NCI-H146 treated with DMSO at 0.1 percent for 48 hours (cell line): ENCODE results near the gene ANO7.
"Not testable (repeated sequence)": the region's sequence is repeated elsewhere in the genome, so short reads cannot be mapped to it uniquely, and the experiment has no call there.

Experiments used
- DNase-seq: peaks from one replicate; lab custom pipeline; 2025; ENCODE audit not compliant: unreplicated experiment; lab: John Stamatoyannopoulos, UW

ANO7 gene

DNA sequence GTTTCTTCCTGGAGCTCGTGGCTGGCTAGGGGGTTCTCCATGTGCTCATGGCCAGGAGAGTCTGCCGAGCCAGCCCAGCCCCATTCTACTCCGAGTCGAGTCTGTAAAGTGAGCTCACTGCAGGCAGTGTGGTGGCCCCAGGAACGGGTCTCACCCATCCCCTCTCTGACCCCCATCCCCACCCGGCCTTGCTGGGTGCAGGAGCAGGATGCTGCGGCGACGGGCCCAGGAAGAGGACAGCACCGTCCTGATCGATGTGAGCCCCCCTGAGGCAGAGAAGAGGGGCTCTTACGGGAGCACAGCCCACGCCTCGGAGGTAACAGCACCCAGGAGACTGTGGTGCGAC is 1.4 kb downstream of the ANO7 start:
- DNase-seq = no peak

DNA sequence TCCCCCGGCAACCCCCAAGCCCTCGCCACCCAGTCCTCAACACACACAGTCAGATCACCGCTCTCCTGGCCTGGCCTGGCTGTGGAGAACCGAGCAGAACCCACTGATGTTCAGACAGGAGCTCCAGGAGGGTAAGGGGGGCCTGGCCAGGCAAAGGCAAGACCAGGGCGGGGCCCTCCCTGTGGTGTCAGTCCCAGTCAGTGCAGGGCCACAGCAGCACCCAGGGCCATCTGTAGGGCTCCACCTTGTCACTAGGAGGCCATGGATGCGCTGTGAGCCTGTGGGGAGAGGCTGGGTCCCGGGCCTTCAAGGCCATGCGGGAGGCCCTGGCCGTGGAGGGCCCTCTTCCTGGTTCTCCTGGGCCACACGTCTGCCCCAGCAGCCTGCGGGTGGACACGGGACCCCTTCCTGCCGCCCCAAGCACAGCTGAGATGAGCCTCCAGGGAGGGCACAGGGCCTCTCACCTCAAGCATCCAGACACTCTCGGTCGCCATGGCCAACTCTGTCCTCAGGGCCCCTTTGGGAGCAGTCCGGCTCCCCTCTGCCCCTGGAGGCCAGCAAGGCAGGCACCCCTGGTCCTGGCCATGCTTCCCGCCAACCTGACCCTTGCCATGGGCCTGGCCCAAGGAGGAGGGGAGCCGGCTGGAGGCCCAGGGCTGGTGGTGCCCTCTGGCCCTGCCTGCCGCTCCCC is 2.0 kb downstream of the ANO7 start:
- DNase-seq = no peak

DNA sequence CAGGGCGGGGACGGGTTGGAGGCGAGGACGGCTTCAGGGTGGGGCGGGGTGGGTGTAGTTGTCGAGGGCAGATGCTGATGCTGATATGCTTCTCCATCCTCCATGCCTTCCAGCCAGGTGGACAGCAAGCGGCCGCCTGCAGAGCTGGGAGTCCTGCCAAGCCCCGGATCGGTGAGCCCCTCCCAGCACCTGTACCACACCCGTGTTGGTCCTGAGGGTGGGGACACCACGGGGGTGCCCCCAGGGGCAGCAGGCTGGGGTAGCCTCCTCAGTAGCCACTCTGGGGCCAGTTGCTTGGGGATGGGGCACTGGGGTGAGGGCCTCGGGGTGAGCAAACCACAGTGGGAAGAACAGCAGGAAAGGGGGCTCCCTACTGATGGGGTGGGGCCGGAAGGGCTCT is 2.6 kb downstream of the ANO7 start:
- peak; percentile 21 for DNase-seq

DNA sequence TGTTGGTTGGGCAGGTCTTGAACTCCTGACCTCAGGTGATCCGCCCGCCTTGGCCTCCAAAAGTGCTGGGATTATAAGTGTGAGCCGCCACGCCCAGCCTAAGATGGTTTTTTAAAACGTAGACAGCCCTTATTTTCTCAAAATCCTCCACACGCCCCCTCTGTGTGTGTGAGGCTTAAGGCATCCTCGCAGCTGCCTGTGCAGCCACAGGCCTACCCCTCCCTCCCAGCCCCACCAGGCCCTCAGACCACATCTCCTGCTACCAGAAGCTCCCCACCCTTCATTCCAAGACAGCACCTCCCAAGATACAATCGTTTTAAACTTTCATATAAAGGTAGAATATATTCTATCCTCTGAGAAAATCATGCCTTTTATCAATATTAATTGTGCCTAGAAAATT is 4.8 kb downstream of the ANO7 start:
- no peak for DNase-seq

DNA sequence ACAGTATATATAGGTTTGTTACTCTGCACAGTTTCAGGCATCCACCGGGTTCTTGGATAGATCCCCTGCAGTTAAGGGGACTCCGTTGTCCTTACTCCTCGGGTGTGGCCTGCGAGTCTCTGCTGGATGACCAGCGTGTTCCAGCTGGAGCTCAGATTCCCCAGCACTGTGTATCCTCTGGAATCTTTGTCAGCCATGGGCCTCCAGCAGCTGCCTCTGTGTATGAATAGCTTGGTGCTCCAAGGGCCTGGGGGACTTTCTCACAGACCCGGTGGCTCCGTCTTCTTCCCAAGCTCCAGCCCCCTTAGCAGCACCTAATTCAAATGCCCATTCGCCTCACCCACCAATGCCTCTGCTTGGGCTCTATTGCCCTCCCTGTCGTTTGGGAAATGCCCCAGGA is 6.3 kb downstream of the ANO7 start:
- no peak for DNase-seq

DNA sequence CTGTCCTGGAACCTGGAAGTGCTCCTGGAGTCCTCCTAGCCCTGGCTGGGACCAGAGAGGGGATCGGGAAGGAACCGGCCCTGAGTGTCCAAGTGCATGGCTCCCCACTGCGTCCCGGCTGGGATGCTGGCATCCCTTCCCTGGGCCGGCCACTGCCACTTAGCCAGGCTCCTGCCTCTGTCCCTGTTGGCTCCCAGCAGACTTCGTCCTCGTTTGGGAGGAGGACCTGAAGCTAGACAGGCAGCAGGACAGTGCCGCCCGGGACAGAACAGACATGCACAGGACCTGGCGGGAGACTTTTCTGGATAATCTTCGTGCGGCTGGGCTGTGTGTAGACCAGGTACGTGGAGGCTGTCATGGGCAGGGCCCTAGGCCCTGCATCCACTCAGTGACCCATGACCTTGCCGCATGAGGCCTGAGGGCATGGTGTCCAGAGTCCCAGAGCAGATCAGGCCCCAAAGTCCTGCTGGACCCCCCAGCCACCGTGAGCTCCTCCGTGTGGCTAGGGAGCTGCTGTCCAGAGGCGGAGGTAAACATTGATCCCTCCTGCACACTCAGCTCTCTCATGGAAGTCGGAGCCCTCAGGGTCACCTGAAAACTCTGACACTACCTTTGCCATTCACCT is 7.1 kb downstream of the ANO7 start:
- DNase-seq = no peak

DNA sequence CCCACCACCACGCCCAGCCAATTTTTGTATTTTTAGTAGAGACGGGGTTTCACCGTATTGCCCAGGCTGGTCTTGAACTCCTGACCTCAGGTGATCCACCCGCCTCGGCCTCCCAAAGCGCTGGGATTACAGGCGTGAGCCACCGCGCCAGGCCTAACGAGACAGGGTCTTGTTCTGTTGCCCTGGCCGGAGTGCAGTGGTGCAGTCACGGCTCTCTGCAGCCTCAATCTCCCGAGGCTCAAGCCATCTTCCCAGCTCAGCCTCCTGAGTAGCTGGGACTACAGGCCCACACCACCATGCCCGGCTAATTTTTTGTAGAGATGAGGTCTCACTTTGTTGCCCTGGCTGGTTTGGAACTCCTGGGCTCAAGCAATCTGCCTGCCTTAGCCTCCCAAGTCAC is 8.8 kb downstream of the ANO7 start:
- DNase-seq = not testable (repeated sequence)

DNA sequence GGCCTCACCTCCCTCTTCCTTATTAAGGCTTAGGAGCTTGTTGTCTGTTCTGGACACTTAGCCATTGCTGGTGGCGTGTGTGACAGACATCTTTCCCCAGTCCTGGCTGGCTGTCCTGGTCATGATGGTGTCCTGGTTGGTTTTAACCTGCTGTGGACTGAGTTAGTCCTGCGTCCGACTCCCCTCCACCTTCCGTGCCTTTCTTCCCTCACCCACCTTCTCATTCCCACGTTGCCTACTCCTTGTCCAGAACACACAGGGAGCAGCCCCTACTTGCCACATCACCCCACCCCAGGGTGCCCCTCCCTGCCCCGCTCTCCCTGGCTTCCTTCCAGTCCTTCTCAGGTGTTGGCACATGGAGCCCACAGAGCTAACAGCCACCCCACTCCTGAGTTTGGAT is 9.5 kb downstream of the ANO7 start:
- no peak for DNase-seq

DNA sequence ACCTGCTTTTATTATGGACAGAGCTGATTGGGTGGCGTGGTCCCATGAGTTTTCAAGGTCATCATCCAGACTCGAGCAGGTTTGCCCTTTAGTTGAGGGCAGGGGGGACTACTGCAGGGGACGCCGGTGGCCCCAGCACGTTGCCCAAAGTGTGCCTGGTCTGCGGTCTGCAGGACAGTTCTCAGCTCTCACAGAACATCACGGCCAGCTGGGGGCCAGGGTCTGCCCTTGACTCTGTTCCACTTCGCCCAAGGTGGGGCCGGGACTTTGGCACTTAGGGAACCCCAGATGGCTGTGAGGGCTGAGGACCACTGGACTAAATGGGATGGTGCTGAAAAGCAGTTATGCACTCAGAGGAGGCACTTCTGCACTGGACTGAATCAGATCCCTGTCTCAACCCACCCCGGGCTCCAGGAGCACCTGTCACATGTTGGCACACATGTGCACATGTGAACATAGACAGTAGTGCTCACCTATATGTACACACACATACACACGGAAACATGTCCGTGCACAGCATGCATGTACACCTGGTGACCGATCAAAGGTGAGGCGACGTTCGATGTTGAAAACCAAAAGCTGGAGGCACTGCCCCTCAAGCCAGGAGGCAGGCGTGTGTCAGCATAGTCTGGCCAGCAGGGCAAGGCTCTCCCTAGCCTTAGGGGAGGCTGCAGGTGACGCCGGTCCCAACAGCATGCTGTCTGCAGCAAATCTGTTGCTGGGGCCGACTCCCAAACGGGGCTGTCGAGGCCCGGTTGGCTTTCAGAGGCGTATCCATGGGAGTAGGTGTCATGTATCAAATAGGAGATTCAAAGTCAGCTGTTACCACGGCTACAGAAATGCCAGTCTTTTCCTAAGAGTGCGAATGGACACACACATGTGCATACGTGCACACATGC is 10.2 kb downstream of the ANO7 start:
- no peak for DNase-seq

DNA sequence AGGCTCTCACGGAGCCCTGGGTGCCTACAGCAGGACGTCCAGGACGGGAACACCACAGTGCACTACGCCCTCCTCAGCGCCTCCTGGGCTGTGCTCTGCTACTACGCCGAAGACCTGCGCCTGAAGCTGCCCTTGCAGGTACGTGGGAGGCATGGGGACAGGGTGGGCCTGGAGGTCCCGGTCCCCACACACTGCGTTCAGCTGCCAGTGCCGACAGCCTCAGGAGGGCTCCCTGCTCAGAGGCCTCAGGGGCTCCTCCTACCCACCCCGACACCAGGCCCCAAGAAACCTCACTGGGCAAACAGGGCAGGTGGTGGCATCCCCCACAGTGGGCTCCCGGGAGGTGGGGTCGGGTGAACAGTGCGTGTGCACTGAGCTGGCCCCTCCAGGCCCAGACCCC is 10.8 kb downstream of the ANO7 start:
- no peak for DNase-seq

DNA sequence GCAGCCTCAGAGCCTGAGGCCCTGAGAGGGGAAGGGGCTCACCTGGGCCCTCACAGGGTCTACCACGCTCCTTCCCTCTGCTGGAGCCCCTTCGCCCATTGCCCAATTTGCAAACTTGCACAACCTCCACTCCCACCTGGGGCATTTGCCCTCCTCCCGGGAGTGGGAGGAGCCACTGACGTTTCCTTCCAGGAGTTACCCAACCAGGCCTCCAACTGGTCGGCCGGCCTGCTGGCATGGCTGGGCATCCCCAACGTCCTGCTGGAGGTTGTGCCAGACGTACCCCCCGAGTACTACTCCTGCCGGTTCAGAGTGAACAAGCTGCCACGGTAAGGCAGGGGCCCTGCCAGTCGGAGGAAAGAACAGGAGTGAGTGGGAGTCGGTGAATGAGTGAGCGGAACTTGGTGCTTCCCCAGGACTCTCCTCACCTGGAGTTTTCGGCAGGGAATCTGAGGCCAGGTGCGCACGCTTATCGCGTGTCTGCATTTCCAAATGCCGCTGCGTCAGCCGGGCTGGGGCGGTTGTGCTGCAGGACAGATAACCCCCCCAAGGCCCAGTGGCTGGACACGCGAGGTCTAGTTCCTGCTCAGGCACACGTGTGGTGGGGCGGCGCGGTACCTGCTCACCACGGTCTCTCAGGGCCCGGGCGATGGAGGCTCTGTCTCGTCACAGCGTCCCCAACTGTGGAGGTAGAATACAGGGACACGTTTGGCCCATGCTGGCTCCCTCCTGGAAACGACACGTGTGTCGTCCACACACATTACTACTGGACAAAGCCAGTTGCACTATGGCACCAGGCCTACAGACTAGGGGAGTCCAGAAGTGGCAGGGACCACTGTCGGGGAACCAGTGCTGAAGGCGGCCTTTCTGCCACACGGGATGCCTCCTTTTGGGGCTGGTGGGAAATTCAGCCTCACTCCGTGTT is 11.7 kb downstream of the ANO7 start:
- no peak for DNase-seq

DNA sequence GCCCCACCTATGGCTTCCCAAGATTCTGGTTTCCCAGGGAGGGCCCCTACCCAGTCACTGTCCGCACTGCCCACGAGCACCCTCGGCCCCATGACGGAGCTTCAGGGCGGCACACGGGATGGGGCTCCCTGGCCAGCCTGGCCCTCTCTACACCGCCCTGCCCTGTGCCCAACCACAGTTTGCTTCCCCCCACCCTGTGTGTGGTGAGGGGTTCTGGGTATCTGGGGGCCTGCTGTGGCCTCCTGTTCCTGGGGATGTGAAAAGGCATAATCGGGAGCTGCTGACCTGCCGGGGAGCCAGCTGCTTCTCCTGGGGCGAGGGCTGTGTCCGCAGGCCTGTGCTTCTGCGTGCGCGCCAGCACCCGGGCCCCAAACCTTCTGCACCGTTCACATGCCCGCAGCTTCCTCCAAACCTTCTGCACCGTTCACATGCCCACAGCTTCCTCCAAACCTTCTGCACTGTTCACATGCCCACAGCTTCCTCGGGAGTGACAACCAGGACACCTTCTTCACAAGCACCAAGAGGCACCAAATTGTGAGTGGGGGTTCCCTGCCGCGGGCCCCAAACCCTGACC is 12.4 kb downstream of the ANO7 start:
- no peak for DNase-seq

DNA sequence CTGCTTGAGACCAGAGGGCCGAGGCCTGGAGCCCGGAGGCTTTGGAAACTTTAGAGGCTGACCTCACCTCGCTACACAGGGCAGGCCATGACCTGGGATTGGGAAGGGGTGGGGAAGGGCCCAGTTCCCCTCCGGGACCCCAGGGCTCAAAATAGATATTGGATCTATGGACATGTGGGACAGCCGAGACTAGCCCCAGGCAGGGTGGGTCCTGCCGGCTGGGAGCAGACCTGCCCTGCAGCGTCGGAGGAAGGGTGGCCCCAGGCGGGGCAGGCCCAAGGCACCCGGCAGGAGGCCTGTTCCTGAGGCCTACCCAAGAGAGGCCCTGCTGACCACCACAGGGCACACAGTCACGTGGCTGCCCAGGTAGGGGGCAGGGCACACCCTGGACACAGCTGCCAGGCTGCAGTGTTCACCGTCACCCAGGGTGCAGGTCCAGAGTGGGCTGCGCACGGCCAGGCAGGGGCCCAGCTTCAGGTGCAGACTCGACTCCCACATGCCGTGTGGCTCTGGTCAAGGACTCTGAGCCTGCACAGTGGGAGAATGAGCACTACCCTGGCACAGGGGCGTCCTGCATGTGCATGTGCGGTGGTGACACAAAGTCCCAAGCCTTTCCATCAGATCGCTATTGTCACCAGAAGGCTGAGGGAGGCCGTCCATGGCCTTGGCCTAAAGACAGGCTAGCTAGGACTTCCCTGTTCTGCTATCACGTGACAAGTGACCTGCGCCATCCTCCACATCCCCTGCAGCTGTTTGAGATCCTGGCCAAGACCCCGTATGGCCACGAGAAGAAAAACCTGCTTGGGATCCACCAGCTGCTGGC is 13.2 kb downstream of the ANO7 start:
- no peak for DNase-seq

DNA sequence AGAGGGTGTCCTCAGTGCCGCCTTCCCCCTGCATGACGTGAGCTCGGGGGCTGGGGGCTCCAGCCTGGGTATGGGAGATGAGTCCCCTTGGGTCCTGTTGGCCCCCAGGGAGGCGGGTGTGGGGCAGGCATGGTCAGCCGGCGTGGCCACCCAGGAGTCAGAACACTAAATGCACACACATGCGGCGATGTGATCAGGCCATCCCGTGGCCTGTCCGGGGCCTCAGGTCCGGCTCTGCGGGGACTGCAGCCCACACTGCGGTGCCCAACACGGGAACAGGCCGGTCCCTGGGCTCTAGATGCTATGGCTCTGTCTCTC is 13.8 kb downstream of the ANO7 start:
- DNase-seq = no peak

DNA sequence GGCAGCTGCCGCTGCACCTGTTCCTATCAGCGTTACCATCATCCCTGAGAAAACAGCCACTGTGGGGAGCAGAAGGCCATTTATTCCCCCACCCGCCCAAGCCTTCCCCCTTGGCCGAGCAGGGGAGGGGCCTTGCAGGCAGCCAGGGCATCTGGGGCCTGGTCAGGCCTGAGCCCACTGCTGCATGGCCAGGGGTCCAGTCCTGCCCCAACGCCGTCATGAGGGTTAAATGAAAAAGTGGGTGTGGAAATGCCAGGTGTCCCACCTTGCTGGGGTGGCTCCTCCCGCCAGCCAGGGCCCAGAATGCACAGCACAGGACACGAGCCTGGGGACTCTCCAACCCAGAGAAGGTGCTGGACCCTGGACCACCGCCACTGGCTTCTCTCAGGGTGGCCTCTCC is 14.2 kb downstream of the ANO7 start:
- no peak for DNase-seq

DNA sequence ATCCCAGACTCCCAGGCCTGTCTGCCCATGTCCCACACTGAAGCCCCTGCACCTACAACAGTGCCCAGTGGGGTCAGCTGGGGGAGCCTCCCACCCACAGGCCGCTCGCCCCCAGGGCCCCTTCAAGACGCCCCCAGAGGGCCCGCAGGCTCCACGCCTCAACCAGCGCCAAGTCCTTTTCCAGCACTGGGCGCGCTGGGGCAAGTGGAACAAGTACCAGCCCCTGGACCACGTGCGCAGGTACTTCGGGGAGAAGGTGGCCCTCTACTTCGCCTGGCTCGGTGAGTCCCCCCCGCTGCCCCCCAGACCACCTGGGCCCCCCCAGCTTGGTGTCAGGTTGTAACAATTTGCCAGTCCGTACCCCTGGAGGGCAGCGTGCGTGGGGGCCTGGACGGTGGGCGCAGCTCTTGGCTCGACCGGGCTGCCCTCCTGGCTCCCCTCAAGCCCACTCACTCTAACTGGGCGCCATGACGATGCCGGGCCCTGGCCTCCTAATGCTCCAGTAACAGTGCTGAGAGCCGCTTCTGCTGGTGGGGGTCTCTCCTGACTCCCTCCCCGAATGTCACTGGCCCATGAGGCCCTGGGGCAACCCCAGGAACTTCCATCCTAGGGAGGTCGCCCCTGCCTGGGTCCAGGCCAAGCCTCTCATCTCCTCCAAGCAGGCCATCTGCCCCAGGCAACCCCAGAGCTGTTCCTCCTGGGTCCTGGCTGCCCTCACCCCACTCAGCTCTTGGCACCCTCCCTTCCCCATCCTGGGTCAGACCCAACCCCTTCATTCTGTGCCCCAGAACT is 14.9 kb downstream of the ANO7 start:
- no peak for DNase-seq

DNA sequence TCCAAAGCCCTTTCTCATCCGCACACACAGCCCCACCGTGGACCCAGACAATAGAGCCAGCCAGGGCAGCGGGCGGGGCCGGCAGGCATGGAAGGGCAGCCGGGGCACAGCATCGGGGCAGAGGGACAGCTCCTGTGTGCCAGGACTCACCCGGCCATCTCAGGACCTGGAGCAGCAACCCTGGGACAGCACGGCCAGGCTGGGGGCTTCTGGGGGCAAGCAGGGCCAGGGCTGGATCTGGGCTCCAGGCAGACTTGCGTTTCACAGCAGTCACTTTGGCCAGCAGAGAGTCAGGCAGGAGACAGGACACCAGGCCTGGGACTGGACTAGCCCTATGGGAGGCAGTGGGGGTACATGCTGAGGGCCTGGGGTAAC is 15.5 kb downstream of the ANO7 start:
- no peak for DNase-seq

DNA sequence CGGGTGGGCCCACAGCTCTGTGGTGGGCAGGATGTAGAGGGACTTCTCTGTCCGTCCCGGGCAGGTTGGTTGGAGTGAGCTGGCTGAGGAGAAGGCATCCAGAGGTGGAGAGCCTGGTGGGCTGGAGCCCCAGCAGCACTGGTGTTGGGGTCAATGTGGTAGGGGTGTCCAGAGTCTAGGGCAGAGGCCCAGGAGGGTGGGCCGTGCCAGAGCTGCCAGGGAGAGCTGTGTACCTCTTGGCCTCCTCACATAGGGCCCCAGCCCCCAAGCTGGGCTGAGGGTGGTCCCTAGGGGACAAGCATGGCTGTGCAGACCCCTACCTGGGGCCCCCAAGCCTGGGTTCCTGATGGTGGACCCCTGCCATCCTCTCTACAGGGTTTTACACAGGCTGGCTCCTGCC is 16.0 kb downstream of the ANO7 start:
- DNase-seq = no peak

DNA sequence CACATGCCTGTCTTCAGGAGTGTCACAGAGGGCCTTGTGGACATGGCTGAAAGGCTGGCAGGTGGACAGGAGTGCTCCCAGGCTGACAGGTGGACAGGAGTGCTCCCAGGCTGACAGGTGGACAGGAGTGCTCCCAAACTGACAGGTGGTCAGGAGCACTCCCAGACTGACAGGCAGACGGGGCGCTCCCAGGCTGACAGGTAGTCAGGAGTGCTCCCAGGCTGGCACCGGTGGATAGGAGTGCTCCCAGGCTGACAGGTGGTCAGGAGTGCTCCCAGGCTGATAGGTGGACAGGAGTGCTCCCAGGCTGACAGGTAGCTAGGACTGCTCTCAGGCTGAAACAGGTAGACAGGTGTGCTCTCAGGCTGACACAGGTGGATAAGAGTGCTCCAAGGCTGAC is 16.6 kb downstream of the ANO7 start:
- no peak for DNase-seq
